Left colon (tissue), 2 donors: Measurements from ENCODE around the gene P2RX7. TPM values are rescaled to one million over a fixed set of nuclear protein-coding genes. Genes with fewer than 3 reads are reported as not detected.

Source experiments
- ATAC-seq: fragments of 200-7000 bp; cut with Tn5 transposase; one replicate; pipeline ENCODE4 v1.9.1; 2020; ENCODE audit warnings: mild to moderate bottlenecking, moderate library complexity
- DNase-seq, 2 donors: peaks; one replicate each; pipeline ENCODE4 v3.0.0-alpha.2; 2020
- intact Hi-C, 2 donors: fragments of 100-400 bp; cut with DNase I in 1 of 2; cut with micrococcal nuclease in 1 of 2; formaldehyde crosslinking; loops; one replicate each; pipeline versions ENCODE4 v1.11.2 to v1.14.0; 2022; cut with DNase I, micrococcal nuclease
- total RNA-seq, 2 donors: library from RNA; stranded (reverse); fragmentation: NEBNext Ultra II Directional; extraction: Animal tissue kit (Norgen Biotek cat#: 25700); gene quantifications; one replicate each; pipeline ENCODE4 v1.2.1, GENCODE V29; 2021
- donor health status: DM: no; HTN: no; CAD: no.
- donor health status: DM: yes; HTN: yes; CAD: no.

The P2RX7 gene
- total RNA-seq, 2 donors from 2014 or later = 0.46 to 2.4 TPM

DNA sequence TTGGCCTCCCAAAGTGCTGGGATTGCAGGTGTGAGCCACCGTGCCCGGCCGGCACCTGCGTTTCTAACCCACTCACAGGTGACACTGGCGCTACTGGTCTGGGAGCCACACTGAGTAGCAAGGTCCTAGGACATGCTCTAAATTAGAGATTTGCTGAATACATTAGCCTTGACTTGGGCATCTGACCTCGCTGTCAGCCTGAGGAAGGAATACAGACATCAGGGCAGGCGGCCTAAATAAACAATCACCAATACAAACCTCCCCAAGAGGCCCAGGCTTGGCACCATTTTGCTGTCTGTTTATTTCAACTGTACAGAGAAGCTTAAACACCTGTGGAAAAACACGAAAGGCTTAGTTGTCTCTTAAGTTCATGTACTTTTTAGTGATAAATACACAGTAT, 104.7 kb downstream of the P2RX7 start:
- DNase-seq (no peak), ATAC-seq (no peak)
- intact Hi-C loops = no loop called here

Other genes with a start within 250 kb of the P2RX7 start
- 10 to 100 TPM; 55.6 to 62.1 TPM for gene SPPL3, start 228.5 kb upstream of the P2RX7 start, total RNA-seq
- 10 to 100 TPM; 16.0 to 16.9 TPM for gene HNF1A, start 154.3 kb upstream of the P2RX7 start, total RNA-seq
- 10 to 100 TPM; 12.5 to 14.4 TPM for gene C12orf43, start 116.4 kb upstream of the P2RX7 start, total RNA-seq
- gene OASL, start 93.6 kb upstream of the P2RX7 start, total RNA-seq = 10 to 100 TPM in 1 of 2 donors, 1 to 10 TPM in 1; 7.1 to 16.6 TPM
- 100 to 1,000 TPM; 131 to 146 TPM for gene P2RX4, start 77.3 kb downstream of the P2RX7 start, total RNA-seq
- 10 to 100 TPM; 48.1 to 55.4 TPM for gene CAMKK2, start 163.8 kb downstream of the P2RX7 start, total RNA-seq
- 10 to 100 TPM; 86.5 to 87.7 TPM for gene ANAPC5, start 219.5 kb downstream of the P2RX7 start, total RNA-seq